GM12875 (cell line): Measurements from ENCODE around the gene GSTO2.
"Not testable (repeated sequence)": the region's sequence is repeated elsewhere in the genome, so short reads cannot be mapped to it uniquely, and the experiment has no call there.

ENCODE experiments used
- H3K4me3 ChIP-seq: one replicate; pipeline ENCODE4 v1.5.1; 2011; ENCODE audit warnings: low read depth, low read length, control low read depth
- CTCF ChIP-seq: IDR thresholded peaks from 2 replicates; pipeline ENCODE4 v1.5.1; 2011; ENCODE audit warnings: low read depth, mild to moderate bottlenecking, control low read depth, inconsistent platforms, low read length, moderate library complexity, borderline replicate concordance; ENCODE audit not compliant: insufficient read depth

Gene GSTO2

GRCh38 chr10:104246976-104247375, 22.0 kb upstream of the GSTO2 start:
- no peak overlapping the region for H3K4me3 ChIP-seq
- no peak for TF ChIP-seq CTCF

GRCh38 chr10:104247513-104248146, 21.4 kb upstream of the GSTO2 start:
- TF ChIP-seq CTCF, result no peak
- H3K4me3 ChIP-seq, result no peak overlapping the region

GRCh38 chr10:104248931-104249330, 20.1 kb upstream of the GSTO2 start:
- not testable (repeated sequence) for H3K4me3 ChIP-seq

GRCh38 chr10:104250371-104250770, 18.6 kb upstream of the GSTO2 start:
- no peak for TF ChIP-seq CTCF

GRCh38 chr10:104251443-104251842, 17.5 kb upstream of the GSTO2 start:
- no peak overlapping the region for H3K4me3 ChIP-seq
- TF ChIP-seq CTCF, result no peak

More at GRCh38 chr10:104250371-104250770, 18.6 kb upstream of the GSTO2 start:
- H3K4me3 ChIP-seq, result no peak overlapping the region

GRCh38 chr10:104252368-104252767, 16.6 kb upstream of the GSTO2 start:
- TF ChIP-seq CTCF, result no peak
- no peak overlapping the region for H3K4me3 ChIP-seq

- H3K4me3 ChIP-seq, result no peak overlapping the region
- TF ChIP-seq CTCF, result no peak
Observed at GRCh38 chr10:104253106-104253505, 15.9 kb upstream of the GSTO2 start.
